AML-193 (cell line): ENCODE measurements around the gene SLC36A2.
"Not testable (repeated sequence)": the region's sequence is repeated elsewhere in the genome, so short reads cannot be mapped to it uniquely, and the experiment has no call there.

ENCODE experiments used
- DNase-seq, 2 experiments: peaks; one replicate each; lab custom pipeline; 2025; lab: John Stamatoyannopoulos, UW

The SLC36A2 gene

GRCh38 chr5:151326266-151326665, 21.1 kb downstream of the SLC36A2 start:
- DNase-seq: no peak

- DNase-seq: no peak
Observed at GRCh38 chr5:151320481-151320880, 26.9 kb downstream of the SLC36A2 start.

- peak in 1 of 2 experiments; percentile 23 for DNase-seq
Observed at GRCh38 chr5:151318850-151319732, 28.3 kb downstream of the SLC36A2 start.

DNA sequence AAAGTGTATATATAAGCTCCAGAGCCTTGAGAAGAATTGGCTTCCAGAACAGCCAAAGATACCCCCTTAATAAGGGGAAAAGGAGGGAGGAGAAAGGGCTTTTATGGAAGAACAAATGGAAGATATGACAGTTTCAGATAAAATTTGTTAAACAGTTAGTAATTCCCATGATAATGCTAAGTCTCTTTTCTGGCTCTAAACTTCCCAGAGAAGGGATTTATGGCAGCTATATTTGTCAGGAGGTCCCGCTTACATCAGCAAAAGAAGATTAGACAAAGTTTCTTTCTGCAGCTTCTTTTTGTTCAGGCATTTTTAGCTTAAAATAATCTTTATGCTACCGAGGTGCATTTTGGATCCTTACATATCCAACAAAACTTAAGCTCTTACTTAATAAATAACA, 29.5 kb downstream of the SLC36A2 start:
- DNase-seq: no peak

- peak; percentile 38 to 55 for DNase-seq
Observed at GRCh38 chr5:151315998-151316597, 31.3 kb downstream of the SLC36A2 start.

- DNase-seq: no peak
Observed at GRCh38 chr5:151313357-151313756, 34.0 kb downstream of the SLC36A2 start.

DNA sequence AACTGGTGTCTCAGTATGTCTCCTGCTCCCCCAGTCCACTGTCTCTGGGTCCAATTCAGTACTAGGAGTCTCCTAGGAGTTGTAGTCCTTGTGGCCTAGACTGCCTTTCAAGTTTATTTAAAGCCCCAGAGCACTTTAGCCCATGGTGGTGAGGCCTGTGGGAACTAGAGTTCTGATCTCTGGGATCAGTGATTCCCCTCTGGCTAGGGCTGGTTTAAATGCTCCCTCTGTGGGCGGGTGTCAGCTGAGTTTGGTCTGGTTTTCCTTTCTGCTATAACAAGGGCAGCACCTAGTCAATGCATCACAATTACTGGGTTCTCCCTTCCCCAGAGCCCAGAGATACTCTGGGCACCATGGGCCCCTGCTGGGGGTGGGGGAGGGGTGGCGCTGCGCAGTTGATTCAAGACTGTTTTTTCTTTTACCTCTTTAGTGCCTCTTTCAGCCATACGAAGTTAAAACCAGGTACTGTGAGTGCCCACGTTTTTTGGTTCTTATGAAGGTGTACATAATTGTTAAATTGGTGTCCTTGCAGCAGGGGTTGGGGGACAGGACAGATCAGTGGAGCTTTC, 34.5 kb downstream of the SLC36A2 start:
- DNase-seq: no peak

- DNase-seq: no peak
Observed at GRCh38 chr5:151310932-151311331, 36.4 kb downstream of the SLC36A2 start.

GRCh38 chr5:151309821-151310220, 37.5 kb downstream of the SLC36A2 start:
- DNase-seq: not testable (repeated sequence)

- not testable (repeated sequence) for DNase-seq
Observed at GRCh38 chr5:151309266-151309665, 38.1 kb downstream of the SLC36A2 start.

DNA sequence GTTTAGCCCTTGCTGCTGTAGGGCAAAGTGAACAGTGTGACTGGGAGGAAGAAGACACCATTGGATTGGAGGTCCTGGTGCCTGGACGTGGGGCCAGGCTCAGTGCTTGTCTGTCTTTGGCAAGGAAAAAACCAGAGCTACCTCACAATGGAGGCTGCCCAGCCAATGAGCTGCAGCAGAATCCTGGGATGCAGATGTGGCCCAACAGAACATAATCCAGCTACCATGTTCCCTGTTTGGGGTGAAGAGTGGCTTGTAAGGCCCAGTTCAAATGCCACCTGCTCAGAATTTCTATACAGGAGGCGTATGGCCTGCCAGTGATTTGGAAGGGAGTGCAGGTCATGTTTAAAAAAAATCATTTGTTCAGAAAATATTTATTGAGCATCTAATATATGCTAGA, 43.7 kb downstream of the SLC36A2 start, which contains the start of gene SLC36A3:
TSS of gene SLC36A3 (minus strand) at position 101 of the 400 bp plus-strand sequence. CDS start 412 bp downstream, outside the sequence.
- DNase-seq: no peak

GRCh38 chr5:151298063-151298855, 49.1 kb downstream of the SLC36A2 start:
- DNase-seq: peak; percentile 47 to 56

GRCh38 chr5:151296974-151297373, 50.4 kb downstream of the SLC36A2 start:
- no peak for DNase-seq

DNA sequence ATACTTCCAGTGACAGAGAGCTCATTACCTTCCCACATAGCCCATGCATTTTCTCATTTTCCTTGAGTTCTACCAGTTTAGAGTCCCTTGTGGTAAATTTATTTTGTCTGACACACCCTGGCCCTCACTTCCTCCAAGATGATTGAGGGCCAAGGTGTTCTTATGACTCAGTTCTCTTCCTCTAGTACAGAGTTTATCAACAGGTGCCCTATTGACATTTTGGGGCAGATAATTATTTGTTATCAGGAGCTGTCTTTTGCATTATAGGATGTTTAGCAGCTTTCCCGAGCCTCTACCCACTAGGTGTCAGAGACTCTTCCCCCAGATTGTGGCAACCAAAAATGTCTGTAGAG, 50.9 kb downstream of the SLC36A2 start:
- no peak for DNase-seq

DNA sequence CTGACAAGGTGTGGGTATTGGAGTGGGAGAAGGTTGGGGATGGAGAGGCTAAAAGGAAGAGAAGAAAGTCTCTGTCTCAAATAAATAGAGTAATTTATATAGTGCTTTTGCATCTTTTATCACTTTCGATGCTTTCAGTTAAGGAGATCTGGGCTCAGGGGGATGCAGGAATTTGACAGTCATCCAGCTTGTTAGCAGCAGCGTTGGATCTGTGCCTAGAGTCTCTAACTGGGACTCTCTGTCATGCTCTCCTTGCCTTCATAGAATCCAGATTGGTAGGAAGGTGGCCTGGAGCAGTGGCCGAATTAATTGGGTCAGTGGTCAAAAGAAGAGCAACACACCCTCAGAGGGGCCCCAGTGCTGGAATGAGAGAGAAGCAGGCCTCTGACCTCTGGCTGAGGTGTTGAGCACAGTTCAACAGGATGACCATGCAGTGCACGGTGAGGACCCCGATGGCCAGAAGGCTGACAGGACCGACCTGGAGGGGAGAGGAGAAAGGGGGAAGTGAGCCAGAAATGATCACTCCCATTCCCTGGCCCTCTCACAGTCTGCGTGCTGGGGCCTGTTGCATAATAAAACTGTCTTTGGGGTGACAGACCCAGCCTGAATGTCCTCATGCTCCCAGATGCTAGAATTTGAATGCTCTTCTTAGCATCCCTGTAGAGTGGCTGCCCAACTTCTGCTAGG, 51.4 kb downstream of the SLC36A2 start:
- DNase-seq: peak; percentile 17 to 21

- DNase-seq: no peak
Observed at GRCh38 chr5:151295138-151295537, 52.2 kb downstream of the SLC36A2 start.

DNA sequence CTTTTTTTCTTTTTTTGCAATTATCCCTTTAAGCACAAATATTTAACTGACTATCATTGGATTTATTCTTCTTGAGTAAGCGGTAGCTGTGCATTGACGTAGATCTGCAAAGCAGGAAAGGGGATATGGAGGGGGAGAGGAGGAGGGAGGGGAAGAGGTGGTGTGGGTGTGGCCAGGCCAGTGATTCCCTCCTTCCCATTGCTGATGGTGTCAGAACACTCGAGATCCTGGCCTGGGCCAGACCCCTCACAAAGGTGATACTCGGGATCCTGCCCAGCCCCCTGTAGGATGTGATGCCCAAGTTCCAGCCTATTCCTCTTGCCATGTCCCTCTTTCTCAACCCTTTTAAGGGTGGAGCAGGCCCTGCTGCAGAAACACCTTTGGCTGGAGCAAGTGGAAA, 53.7 kb downstream of the SLC36A2 start:
- no peak for DNase-seq

DNA sequence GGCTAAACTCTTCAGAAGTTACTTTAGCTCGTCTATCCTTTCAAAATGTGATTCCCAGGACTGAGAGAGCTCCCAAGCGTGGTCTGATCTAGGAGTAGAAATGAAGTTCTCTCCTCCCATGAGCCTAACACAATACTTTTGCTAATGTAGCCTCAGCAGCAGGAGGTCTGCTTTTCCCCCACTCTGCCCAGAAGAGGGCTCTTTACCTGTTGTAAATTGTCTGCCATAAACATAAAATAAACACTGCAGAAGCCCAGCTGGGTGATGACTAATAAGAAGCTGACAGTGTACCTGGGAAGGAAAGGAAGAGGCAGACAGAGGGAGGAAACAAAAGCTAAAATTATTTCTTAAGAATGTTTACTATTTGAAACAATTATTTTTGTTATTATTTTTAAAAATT, 59.2 kb downstream of the SLC36A2 start:
- no peak for DNase-seq

- DNase-seq: no peak
Observed at GRCh38 chr5:151286246-151286645, 61.1 kb downstream of the SLC36A2 start.

- DNase-seq: no peak
Observed at GRCh38 chr5:151285683-151286082, 61.7 kb downstream of the SLC36A2 start.

- peak; percentile 4 to 11 for DNase-seq
Observed at GRCh38 chr5:151284392-151284967, 62.9 kb downstream of the SLC36A2 start.
